ENCODE data around the gene MAPK1.
"Not testable (repeated sequence)": the region's sequence is repeated elsewhere in the genome, so short reads cannot be mapped to it uniquely, and the experiment has no call there.

The MAPK1 gene

DNA sequence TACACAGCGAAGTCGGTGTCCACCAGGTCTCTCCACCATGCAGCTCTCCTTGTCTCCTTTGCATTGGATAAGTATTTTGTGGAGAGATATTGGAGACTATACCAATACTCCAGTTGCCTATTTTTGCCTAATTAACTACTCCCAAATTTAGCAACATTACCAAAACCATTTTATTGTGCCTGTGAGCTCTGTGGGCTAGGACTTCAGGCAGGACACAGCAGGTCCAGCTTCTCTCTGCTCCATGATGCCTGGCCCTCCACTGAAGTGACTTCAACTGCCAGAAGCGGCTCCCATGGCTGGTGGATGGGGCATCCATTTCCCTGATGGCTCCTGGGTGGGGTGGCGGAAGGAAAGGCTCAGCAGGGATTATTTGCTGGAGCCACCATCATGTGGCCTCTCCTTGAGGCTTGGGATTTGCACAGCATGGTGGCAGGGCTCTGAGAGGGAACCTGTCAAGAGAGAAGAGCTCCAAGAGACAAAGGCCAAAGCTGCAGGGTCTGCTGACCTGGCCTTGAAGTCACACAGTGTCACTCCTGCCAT lies 36.9 kb upstream of the MAPK1 start:
- in situ Hi-C loops (cut with HindIII; ENCODE audit: low sequenced_read_pairs): no loop called here
- DNase-seq (ENCODE audit: low read depth): no peak
- TF ChIP-seq, protein P1, sequence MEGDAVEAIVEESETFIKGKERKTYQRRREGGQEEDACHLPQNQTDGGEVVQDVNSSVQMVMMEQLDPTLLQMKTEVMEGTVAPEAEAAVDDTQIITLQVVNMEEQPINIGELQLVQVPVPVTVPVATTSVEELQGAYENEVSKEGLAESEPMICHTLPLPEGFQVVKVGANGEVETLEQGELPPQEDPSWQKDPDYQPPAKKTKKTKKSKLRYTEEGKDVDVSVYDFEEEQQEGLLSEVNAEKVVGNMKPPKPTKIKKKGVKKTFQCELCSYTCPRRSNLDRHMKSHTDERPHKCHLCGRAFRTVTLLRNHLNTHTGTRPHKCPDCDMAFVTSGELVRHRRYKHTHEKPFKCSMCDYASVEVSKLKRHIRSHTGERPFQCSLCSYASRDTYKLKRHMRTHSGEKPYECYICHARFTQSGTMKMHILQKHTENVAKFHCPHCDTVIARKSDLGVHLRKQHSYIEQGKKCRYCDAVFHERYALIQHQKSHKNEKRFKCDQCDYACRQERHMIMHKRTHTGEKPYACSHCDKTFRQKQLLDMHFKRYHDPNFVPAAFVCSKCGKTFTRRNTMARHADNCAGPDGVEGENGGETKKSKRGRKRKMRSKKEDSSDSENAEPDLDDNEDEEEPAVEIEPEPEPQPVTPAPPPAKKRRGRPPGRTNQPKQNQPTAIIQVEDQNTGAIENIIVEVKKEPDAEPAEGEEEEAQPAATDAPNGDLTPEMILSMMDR (IDR thresholded peaks at IDR 0.05; ENCODE audit: low read depth, low read length, missing control alignments): no peak
- no peak overlapping the region for H3K4me3 ChIP-seq (ENCODE audit: low read depth, low read length)

DNA sequence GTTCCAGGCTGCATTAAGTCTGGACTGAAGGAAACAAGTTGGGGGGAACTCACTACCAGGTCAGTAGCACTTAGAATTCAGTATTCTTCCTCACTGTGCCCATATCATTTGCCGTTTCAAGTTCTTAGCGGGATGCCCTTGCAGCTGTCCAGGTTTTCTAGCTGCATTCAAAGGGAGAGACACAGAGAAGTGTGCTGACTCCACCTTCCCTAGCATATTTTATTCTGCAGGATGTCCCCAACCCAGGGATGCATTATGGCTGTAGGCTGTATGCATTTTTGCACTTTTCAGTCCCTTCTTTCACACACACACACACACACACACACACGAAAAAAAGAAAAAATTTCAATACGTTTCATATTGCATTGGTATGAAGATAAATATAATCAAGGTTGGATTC lies 35.8 kb upstream of the MAPK1 start:
- H3K4me3 ChIP-seq (ENCODE audit: low read depth, low read length): no peak overlapping the region
- no peak for DNase-seq (ENCODE audit: low read depth)
- in situ Hi-C loops (cut with HindIII; ENCODE audit: low sequenced_read_pairs): no loop called here
- TF ChIP-seq, protein P1 (IDR thresholded peaks at IDR 0.05; ENCODE audit: low read depth, low read length, missing control alignments): no peak

DNA sequence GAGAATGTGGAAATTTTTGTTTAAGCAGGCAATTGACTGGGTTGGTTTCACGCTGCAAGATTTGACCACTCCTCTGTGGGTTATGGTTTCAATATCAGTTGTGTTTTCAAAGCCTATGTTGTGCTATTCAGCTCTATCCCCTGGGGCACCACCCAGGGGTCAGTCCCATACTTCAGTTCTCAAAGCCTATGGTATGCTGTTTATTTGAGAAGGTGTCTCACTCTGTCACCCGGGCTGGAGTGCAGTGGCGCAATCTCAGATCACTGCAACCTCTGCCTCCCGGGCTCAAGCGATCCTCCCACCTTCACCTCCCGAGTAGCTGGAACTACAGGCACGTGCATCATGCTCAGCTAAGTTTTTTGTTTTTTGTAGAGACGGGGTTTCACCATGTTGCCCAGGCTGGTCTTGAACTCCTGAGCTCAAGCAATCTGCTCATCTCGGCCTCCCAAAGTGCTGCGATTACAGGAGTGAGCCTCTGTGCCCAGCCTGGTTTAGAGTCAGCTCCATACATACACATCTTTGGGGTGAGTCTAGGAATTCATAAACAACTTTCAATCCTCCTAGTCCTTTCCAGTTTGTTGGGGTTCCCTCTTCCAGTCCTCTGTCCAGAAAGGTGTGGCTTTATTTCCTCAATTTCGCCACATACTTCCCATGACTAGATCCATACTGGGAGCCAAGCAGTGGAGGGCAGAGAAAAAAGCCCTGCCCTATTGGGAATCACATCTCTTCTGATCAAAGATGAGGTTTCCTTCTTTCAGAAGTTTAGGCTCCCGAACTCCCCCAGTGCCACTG lies 35.0 kb upstream of the MAPK1 start:
- no peak overlapping the region for H3K4me3 ChIP-seq (ENCODE audit: low read depth, low read length)
- DNase-seq (ENCODE audit: low read depth): no peak
- TF ChIP-seq, protein P1 (IDR thresholded peaks at IDR 0.05; ENCODE audit: low read depth, low read length, missing control alignments): no peak
- in situ Hi-C loops (cut with HindIII; ENCODE audit: low sequenced_read_pairs): no loop called here

DNA sequence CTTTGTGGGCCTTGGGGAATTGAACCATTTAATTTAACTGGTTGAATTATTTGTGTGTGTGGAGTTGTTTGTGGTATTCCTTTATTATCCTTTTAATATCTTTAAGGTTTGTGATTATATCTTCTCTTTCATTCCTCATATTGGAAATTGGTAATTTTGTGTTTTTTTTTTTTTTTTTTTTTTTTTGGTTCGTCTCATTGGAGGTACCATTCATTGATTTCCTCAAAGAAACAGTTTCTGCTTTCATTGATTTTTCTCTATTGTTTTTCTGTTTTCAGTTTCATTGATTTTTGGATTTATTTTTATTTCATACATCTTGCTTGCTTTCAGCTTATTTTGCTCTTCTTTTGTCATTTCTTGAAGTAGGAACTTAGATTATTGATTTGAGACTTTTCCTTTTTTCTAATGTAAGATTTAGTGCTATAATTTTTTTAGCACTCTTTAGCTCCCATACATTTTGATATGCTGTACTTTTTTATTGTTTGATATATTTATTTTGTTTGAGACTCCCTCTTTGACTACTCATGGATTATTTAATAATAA lies 31.0 kb upstream of the MAPK1 start:
- TF ChIP-seq, protein P1 (IDR thresholded peaks at IDR 0.05; ENCODE audit: low read depth, low read length, missing control alignments): no peak
- H3K4me3 ChIP-seq (ENCODE audit: low read depth, low read length): no peak overlapping the region
- in situ Hi-C loops (cut with HindIII; ENCODE audit: low sequenced_read_pairs): no loop called here
- no peak for DNase-seq (ENCODE audit: low read depth)

DNA sequence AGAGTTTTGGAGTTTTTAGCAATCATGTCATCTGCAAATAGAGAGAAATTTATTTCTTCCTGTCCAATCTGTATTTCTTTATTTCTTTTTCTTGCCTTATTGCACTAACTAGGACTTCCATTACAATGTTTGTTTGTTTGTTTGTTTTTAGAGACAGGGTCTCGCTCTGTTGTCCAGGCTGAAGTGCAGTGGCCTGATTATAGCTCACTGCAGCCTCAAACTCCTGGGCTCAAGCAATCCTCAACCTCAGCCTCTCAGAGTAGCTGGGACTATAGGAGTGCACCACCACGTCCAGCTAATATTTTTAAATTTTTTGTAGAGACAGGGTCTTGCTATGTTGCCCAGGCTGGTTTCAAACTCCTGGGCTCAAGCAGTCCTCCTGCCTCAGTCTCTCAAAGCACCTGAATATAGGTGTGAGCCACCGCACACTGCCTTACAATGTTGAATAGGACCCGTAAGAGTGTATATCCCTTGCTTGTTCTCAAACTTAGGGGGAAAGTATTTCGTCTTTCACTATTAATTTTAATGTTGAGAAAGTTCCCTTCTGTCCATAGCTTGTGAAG lies 29.6 kb upstream of the MAPK1 start:
- no peak for DNase-seq (ENCODE audit: low read depth)
- H3K4me3 ChIP-seq (ENCODE audit: low read depth, low read length): no peak overlapping the region
- TF ChIP-seq, protein P1 (IDR thresholded peaks at IDR 0.05; ENCODE audit: low read depth, low read length, missing control alignments): no peak
- in situ Hi-C loops (cut with HindIII; ENCODE audit: low sequenced_read_pairs): no loop called here

DNA sequence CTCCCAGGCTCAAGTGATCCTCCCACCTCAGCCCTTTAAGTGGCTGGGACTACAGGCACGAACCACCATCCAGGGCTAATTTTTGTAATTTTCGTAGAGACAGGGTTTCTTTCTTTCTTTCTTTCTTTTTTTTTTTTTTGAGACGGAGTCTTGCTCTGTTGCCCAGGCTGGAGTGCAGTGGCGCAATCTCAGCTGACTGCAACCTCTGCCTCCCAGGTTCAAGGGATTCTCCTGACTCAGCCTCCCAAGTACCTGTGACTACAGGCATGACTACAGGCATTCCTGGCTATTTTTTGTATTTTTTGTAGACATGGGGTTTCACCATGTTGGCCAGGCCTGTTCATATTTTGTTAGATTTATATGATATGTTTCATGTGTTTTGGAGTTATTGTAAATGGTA lies 28.8 kb upstream of the MAPK1 start:
- in situ Hi-C loops (cut with HindIII; ENCODE audit: low sequenced_read_pairs); DNase-seq (ENCODE audit: low read depth); H3K4me3 ChIP-seq (ENCODE audit: low read depth, low read length): not testable (repeated sequence)

DNA sequence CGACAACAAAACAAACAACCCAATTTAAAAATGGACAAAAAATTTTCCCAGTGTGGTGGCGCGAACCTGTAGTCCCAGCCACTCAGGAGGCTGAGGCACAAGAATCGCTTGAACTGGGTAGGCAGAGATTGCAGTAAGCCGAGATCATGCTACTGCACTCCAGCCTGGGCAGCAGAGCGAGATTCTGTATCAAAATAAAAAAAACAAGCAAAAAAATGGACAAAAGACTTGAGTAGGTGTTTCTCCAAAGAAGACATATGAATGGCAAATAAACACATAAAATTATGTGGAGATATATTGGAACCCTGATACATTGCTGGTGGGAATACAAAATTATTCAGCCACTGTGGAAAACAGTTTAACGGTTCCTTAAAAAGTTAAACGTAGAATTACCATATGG lies 27.4 kb upstream of the MAPK1 start:
- TF ChIP-seq, protein P1 (IDR thresholded peaks at IDR 0.05; ENCODE audit: low read depth, low read length, missing control alignments): no peak
- in situ Hi-C loops (cut with HindIII; ENCODE audit: low sequenced_read_pairs): no loop called here
- no peak overlapping the region for H3K4me3 ChIP-seq (ENCODE audit: low read depth, low read length)
- no peak for DNase-seq (ENCODE audit: low read depth)

Measured in astrocyte of the cerebellum (primary cell).